Activated CD4-positive, alpha-beta T cell treated with anti-CD3 and anti-CD28 coated beads, Interleukin-2, Interleukin-4, amounts not matched to agents 100 ng/mL and 50 ng/mL, durations not matched to agents 16 hours and 8 hours (primary cell): ENCODE data around the gene CLPX.
A peak's percentile ranks its signal among the peaks of the same experiment; 100 is the strongest.
"Not testable (repeated sequence)": the region's sequence is repeated elsewhere in the genome, so short reads cannot be mapped to it uniquely, and the experiment has no call there.

ENCODE experiments used
- DNase-seq: peaks from one replicate; pipeline ENCODE4 v3.0.0-alpha.2; 2020; ENCODE audit warnings: low spot score

The CLPX gene

DNA sequence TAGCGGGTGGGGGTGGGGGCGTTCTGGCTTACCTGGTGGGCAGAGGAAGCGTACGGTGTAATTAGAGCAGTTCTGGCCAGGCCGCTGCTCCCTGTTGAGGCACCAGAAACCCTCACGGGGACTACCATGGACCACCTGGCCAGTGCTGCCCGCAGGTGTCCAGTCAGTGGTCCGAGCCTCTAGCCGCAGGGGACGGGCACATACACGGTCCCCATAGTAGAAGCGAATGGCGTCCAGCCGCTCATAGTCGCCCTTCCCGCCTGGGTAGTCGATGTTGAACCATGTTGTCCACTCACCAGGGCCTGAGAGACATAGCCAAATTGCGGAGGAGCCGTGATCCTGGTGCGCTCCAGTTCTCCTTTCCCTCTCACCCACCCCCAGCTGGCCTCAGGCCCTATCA lies 21.6 kb upstream of the CLPX start:
- no peak for DNase-seq

DNA sequence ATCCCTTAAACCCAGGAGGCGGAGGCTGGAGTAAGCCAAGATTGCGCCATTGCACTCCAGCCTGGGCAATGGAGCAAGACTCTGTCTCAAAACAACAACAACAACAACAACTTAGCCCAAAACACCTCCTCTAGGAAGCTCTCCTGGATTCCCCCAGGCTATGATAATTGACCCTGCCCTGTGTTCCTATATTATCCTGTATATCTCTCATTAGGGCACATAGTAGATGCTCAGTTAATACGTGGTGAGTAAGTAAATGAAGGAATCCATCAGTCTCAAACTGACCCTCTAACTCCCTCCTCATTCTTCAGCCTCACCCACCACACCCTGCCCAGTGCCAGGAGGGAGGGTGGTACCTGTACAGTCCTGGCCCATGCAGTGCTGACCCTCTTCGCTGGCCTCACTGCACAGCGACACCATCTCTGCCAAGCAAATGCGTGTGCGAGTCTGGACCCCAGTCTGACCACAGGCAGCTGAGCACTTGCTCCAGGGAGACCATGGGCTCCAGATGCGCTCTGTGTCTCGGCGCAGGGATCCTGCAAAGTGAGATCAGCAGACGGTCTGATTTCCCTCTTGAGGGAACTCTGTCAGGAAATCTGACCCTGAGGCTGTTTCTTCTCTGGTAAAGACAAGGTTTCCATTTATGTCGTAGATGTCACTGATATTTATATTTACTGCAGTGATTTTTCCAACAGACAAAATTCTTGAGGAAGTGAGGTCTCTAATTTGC lies 20.0 kb upstream of the CLPX start:
- DNase-seq, result no peak

DNA sequence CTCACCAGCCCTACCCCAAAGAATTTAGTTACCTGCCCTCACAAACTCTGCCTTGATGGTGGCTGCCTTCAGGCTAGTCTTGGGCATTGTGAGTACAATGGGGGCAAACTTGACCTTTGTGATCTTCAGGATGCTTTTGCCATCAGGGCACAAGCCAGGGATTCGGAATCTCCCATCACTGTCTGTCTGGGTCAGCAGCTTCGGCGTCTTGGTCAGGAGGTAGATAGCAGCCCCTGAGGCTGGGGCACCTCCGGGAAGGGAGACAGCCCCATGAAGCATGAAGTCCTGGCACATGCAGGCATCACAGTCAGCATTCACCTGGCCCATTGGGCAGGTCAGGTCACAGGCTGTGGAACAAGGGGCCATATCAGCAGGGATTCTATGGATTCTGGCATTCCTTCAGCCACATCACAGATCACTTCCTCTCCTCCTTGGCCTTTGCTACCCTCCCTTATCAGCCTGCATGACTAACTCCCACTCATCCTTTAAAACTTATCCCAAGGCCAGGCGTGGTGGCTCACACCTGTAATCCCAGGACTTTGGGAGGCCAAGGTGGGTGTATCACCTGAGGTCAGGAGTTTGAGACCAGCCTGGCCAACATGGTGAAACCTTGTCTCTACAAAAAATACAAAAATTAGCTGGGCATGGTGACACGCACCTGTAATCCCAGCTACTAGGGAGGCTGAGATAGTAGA lies 19.2 kb upstream of the CLPX start:
- DNase-seq, result no peak

DNA sequence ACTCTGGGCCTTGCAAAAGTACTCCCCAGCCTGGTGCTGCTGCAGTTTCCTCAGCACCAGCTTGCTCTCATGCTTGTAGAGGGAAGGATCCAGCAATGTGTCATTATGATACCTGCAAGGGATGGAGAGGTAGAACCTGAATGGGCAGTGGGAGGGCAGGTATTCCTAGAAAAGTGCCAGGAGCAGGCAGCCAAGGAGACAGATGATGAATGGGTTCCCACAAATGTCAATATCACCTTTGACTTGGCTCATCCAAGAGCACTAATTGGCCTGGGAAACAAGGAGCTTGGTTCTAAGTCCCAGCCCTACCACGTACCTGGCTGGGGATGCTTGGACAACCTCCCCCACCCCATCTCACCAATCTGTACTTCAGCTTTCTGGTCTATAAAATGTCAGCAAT lies 16.8 kb upstream of the CLPX start:
- DNase-seq, result no peak

DNA sequence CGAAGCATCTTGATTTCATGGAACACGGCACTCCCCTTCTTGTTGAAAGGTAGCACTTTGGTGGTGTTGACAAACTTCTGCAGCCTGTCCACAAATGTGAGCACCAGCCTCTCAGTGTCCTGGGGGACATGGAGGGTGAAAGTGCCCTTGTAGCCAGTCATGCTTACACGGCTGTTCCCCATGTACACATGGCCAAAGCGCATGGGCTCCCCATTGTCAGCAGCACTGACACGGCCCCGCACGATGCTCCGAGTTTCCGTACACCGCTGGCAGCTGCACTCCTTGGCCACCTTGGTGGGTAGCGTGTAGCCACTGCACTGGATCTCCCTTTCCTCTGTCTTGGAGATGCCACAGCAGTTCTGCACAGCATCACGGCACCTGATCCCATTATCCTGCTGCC lies 13.4 kb upstream of the CLPX start:
- no peak for DNase-seq

DNA sequence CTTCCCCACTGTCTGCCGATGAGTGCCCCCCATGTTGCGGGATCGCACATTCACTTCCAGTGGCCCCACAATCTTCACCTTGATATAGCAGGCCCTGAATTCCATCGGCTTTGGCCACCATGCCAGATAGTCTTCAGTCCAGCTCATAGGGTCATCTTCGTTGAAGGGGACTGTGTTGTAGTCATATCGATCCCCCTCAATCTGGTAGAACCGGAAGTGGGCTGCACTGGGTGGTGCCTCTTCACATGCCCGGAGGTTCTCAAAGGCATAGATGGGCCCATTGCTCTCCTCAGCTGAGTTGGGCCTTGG lies 12.1 kb upstream of the CLPX start:
- no peak for DNase-seq

DNA sequence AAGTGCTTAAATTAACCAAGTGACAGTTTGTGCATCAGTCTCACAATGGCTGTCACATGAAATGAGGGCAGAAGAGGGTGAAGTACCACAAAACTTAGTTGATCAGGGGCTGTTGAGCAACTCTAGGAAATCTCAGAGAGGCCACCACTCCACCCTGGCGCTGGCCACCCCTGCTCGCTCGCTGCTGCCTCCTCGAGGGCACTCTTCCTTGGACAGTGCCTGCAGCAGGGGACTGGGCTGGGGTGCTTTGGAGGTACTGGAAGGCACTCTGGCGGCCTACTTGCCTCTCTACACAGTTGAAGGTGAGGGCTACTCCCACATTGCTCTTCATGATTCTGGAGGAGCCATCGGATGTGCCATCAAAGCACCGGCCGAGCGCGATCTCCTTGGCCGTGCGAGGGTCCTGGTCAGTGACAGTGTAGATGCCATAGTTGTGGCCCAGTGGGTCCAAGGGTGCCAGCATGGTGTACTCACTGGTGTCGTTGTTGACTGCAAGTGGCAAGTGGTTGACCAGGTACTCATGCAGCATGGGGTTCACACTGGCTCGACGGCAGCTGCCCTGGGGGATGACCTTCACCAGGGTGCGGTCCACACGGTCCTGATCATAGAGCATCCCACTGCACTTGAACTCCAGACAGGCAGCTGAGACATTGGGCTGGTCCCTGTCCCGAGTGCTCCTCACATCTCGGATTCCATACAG lies 11.6 kb upstream of the CLPX start:
- no peak for DNase-seq

DNA sequence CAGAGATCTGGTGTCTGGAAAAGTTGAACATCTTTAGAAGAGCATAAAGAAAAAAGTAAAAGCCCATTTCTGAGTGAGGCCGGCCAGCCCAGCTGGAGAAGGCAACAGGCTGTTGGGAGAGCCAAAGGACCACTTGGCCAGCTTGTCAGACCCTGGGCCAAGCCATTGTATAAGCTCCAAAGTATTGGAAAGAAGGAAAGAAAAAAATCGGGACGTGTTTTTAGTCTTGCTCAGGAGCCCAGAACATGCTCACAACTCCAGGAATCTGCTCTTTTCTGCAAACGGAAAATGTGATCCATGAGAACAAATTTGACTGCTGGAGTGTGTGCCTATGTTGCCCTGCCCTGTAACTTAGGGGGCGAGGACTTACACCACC lies 10.4 kb upstream of the CLPX start:
- DNase-seq, result no peak

DNA sequence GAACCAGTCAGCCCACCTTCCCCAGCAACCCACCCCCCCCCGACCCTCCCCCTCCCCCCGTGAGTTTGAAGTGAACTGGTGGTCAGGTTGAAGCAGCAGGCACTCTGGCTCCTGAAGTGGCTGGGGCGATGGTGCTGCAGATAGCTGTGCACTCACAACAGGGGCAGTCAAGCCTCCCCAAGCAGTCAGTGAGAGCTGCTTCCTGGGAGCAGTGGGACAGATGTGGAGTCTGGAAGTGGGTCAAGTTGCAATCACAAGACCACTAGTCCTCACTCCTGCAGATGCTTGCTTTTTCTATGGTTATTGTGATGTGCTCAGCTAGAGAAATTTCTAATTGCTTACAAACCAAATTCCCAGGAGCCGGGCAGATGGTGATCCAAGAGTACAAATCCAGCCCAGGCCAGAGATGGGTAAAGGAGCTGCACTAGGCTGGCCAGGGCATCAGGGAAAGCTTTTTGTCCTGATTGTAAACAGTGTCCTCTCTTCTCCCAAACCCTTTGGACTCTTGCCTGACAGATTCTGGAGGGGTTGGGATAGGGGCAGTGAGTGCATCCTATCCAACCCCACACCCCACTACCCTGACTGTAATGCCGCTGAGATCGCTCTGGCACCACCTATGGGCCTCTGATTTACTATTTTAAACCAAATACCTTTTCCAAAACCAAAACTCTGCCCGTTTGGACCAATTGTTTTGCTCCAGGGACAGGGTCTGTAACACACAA lies 9.8 kb upstream of the CLPX start:
- DNase-seq, result no peak

DNA sequence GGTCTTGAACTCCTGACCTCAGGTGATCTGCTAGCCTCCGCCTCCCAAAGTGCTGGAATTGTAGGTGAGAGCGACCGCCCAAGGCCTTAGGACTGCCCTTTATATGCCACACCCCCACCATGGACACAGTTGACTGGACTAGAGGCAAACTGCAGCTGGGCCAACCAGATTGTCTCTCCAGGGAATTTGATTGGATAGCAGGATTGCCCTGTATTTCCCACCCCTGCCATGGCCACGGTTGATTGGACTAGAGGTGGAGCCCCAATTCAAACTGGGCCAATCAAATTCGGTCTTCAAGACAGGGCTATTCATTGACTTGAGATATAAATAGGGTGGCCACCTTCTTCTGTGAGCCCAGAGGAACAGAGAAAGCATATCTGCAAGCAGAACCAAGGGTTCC lies 6.9 kb upstream of the CLPX start:
- no peak for DNase-seq

DNA sequence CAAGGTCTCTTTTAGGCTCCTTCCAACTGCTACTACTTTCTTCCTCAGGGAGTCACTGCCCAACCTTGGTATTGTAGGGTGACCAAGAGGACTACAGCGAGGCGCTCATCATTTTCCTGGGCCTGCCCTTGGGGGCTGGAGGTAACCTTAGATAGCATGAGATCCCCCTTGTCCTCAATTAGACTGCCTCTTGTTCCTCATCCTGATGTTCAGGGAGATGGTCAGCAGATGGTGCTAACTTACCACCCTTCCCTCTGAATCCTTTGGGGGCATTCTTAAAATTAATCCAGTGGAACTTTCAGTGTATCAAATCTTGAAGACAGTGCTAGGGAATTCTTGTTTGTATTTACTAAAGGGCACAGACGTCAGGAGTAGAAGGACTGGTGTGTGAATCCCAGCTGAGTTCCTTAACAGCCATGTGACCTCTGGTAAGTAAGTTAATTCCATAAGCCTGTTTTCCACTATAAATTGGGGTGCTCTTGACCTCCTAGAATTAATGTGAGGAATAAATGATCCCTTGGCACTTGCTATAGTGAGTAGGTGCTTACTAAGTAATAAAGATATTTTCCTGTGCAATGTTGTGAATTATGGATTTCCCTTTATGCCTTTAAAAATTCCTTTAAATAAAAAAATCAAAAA lies 4.1 kb upstream of the CLPX start:
- DNase-seq, result peak; percentile 22

DNA sequence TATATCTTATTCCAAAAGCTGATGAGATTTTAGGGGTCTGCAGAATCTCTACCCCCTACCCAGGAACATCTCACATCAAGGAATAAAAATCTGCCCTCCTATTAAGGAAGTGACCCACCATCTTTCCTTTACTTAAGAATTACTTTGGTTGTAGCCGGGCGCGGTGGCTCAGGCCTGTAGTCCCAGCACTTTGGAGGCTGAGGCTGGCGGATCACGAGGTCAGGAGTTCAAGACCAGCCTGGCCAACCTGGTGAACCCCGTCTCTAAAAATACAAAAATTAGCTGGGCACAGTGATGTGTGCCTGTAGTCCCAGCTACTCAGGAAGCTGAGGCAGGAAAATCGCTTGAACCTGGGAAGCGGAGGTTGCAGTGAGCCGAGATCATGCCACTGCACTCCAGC lies 3.3 kb upstream of the CLPX start:
- DNase-seq, result not testable (repeated sequence)

DNA sequence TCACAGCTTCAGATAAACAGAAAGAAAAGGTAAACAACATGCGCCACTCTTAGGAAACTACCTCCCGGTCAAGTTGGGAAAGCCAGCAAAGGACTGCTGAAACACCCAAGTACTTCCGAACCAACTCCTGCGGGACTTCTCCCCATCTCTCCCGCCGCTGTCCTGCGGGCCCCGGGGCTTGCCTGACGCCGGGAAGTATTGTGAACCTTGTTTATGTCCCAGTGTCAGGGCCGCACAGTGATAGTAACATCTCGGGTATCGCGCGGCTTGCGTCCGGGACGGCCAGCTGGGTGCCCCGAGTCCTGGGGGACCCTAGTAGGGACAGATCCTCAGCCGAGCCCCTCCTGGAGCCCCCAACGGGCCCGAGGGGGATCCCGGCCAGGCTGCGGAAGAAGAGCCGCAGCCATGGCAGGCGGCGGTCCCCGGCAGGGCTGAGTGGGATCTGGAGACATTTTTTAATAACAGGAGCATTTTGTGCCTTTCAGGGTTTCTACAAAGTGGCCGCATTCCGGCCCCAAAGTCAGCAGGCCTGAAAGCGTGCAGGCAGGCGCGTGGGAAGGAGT lies 756 bp downstream of the CLPX start:
- DNase-seq, result peak; percentile 44

DNA sequence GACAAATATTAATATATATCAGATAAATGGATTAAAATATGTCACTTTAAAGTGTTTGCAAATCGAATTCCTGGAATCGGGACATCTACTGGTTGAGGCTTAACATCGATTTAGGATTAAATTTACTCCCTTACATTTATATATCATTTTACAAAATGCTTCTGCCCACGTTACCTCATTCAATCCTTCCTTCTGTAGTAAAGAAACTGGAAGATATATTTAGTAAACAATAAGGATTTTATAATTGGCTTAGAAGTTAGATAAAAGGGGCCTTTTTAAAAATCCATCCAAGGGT lies 1.3 kb downstream of the CLPX start:
- DNase-seq, result no peak

DNA sequence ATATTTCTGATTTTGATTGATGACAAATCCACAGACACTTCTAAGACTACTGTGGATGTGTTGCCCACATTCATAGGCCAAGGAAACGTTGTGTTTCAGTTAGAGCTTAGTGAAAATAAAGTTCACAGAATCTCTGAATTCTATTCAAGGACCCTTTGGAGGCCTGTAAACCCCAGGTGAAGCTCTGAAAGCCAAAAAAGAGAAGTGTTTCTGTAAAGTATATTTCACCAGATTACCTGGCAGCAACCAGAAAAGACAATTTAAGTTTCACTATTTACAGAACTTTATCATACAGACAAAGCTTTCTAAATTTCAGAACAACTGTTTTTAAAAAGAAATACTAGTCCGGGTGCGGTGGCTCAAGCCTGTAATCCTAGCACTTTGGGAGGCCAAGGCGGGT lies 2.6 kb downstream of the CLPX start:
- DNase-seq, result no peak

DNA sequence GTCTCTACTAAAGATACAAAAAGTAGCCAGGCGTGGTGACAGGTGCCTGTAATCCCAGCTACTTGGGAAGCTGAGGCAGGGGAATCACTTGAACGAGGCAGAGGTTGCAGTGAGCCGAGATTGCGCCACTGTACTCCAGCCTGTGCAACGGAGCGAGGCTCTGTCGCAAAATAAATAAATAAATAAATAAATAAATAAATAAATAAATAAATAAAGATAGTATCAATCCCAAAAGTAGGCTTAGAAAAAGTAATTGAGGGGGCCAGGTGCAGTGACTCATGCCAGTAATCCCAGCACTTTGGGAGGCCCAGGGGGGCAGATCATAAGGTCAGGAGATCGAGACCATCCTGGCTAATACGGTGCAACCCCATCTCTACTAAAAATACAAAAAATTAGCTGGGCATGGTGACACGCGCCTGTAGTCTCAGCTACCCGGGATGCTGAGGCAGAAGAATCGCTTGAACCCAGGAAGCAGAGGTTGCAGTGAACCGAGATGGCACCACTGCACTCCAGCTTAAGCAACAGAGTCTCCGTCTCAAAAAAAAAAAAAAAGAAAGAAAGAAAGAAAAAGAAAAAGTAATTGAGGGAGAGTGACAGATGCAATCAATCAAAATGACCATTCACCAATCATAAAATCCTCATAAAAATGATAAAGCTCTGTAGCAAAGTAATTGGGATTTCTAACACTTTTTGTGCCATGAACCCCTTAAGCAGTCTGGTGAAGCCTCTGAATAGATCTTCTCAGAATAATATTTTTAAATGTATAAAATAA lies 3.4 kb downstream of the CLPX start:
- DNase-seq, result not testable (repeated sequence)

DNA sequence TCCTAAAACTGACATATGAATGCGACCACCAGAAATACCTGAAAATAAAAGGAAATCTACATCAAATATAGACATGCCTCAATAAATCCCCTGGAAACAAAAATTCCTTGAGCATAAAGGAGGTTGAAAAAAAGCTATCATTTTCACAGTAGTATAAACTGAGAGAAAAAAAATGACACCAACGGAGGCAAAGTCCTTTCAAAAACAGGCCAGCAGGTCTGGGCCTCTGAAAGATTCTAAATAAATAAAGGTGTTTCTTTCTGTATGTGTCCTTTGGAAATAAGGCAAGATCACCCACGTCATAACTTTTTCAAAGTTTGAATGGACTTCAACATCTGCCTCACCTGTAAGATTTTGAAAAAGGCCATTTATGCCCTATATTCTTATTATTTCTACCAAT lies 5.0 kb downstream of the CLPX start:
- DNase-seq, result no peak

DNA sequence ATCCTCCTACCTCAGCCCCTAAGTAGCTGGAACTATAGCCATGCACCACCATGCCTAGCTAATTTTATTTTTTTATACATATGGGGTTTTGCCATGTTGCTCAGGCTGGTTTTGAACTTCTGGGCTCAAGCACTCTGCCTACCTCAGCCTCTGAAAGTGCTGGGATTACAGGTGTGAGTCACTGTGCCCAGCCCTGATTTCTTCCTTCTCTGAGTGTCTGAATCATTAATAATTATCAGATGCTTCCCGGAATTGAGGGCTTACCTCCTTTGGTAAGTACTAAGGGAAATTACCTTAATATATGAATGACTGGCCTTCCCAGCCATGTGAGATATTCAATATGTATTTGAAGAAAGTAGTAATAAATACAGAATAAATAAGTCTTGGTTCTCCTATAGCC lies 7.2 kb downstream of the CLPX start:
- no peak for DNase-seq

DNA sequence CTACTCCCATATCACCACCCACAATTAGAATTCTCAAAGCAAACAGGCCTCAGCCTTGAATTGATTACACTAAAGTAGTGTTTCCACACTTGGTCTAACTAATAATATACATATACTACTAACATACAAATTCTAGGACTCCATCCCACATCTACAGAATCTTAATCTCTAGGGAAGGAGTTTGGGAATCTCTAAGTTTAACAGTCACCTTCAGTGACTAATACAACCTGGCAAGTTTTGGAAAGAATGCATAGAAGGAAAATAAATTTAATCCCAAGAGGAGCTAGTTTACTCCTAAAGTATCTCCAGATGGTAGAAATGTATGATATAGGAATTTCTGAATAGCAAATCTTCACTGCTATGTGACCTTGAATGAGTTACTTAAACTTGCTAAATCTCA lies 9.1 kb downstream of the CLPX start:
- DNase-seq, result no peak

DNA sequence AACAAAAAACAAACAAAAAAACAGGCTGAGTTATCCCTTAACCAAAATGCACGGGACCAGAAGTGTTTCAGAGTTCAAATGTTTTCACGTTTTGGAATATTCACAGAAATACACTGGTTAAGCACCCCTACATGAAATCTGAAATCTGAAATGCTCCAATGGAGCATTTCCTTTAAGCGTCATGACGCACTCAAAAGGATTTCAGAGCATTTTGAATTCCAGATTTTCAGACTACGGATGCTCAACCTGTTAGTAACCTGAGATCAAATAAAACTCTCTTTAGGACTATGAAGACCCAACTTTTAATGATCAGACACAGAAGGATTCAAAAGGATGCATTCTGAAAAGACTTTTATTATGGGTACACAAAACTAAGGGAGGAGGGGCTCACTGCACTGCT lies 9.6 kb downstream of the CLPX start:
- no peak for DNase-seq

DNA sequence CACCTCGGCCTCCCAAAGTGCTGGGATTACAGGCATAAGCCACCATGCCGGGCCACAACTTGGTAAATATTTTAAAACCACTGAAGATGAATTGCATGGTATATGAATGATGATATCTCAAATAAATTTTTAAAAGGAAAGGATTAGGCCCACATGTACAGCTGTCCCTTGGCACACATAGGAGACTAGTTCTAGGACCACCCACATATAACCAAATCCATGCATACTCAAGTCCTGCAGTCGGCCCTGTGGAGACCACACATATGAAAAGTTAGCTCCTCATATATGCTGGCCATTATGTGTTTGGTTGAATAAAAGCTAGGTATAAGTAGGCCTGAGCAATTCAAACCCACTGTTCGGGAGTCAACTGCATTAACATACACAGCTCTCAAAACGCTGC lies 10.6 kb downstream of the CLPX start:
- DNase-seq, result no peak

DNA sequence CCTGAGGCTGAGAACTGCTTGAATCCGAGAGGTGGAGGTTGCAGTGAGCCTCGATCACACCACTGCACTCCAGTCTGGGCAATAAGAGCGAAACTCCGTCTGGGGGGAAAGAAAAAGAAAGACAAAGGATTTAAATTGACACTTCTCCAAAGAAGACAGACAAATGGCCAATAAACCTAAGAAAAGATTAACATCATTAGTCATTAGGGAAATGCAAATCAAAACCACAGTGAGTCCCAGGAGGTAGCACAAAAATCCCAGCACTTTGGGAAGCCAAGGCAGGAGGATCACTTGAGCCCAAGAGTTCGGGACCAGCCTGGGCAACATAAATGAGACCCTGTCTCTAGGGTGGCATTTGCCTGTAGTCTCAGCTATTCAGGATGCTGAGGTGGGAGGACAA lies 12.6 kb downstream of the CLPX start:
- no peak for DNase-seq
